HFF-Myc (cell line): ENCODE measurements around the gene FARP2.

Experiments used
- DNase-seq: peaks from one replicate; pipeline ENCODE4 v3.0.0-alpha.2; 2011; ENCODE audit warnings: low read depth; ENCODE audit errors: extremely low read depth
- H3K4me3 ChIP-seq: replicated peaks from 2 replicates; pipeline ENCODE4 v1.5.1; 2011; ENCODE audit warnings: low read depth, mild to moderate bottlenecking, control low read depth, low read length
- CTCF ChIP-seq: IDR thresholded peaks from 2 replicates; pipeline ENCODE4 v1.5.1; 2012; ENCODE audit warnings: mild to moderate bottlenecking, low read depth, low read length, control low read depth; ENCODE audit errors: missing control alignments

FARP2 gene

GRCh38 chr2:241468476-241468781 is 112.3 kb downstream of the FARP2 start:
- DNase-seq: no peak
- H3K4me3 ChIP-seq: no peak overlapping the region
- no peak for TF ChIP-seq CTCF

GRCh38 chr2:241469746-241470145 is 113.7 kb downstream of the FARP2 start:
- no peak for DNase-seq
- no peak for TF ChIP-seq CTCF
- H3K4me3 ChIP-seq: no peak overlapping the region

GRCh38 chr2:241473399-241473798 is 117.3 kb downstream of the FARP2 start:
- no peak for DNase-seq
- no peak overlapping the region for H3K4me3 ChIP-seq
- no peak for TF ChIP-seq CTCF

DNA sequence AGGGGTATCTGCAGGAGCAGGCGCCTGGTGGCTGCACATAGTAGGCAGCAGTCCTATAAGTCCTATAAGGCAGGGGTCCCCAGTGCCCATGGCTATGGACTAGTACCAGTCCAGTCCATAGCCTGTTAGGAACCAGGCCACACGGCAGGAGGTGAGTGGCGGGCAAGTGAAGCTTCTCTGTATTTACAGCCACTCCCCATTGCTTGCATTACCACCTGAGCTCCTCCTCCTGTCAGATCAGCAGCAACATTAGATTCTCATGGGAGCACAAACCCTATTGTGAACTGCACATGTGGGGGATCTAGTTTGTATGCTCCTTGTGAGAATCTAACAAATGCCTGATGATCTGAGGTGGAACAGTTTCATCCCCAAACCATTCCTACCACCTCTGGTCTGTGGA is 119.2 kb downstream of the FARP2 start:
- H3K4me3 ChIP-seq: no peak overlapping the region
- no peak for TF ChIP-seq CTCF
- no peak for DNase-seq

DNA sequence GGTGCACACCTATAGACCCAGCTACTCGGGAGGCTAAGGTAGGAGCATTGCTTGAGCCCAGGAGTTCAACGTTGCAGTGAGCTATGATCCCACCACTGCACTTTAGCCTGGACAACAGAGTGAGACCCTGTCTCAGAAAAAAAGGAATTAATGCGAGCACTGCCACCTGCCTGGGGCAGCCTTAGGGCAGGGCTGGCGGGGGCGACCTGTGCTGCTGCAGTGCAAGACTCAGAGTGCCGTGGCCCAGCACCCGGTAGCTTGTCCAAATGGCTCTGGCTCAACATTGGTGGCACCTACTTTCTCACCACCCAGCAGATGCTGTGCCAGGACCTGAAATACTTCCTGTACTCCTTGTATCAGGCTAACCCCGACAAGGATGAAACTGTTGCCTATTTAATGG is 122.1 kb downstream of the FARP2 start:
- TF ChIP-seq CTCF: no peak
- DNase-seq: no peak
- H3K4me3 ChIP-seq: no peak overlapping the region

DNA sequence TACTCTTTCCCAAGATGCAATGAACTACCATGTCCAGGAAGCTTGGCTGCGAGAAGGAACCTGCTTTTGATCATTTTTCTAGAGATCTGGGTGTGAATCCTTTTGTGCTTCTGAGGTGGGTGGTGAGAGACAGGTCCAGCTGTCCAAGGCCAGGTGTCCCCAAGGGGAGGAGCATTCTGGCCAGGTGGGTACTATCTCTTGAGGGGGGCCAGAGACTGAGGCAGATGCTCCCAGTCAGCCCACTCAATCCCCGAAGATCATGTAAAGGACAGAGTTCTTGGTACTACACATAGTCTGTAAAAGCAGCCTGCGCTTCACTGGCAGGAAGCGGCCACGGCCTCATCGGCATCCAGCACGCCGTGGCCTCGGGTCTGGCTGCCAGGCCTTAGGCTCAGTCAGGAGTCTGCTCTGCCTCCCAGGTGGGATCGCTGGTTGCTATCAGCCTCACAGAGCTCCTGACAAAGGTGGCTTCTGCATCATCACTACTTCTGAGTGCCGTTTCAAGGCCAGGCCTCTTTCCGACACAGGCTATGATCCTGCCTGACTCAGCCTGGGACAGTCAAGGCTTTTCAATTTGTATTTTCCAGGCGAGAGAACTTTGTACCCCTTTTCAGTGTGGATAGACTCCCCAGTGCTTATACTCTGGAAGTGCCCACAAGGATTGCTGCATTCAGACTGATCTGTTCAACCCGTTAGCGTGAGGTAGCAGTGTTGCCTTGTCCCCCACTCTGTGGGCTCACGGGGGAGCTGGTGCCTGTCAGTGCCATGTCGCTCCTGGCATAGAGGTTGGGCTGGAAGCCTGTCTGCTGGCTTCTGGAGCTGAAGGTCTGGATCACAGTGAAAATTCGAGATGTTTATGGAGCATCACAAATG is 123.2 kb downstream of the FARP2 start:
- no peak for TF ChIP-seq CTCF
- DNase-seq: no peak
- H3K4me3 ChIP-seq: no peak overlapping the region

GRCh38 chr2:241481687-241482086 is 125.6 kb downstream of the FARP2 start:
- no peak for DNase-seq
- no peak for TF ChIP-seq CTCF

More at GRCh38 chr2:241481687-241482086, 125.6 kb downstream of the FARP2 start:
- H3K4me3 ChIP-seq: no peak overlapping the region
